Measurements from ENCODE around the gene KIFC3. TPM values are rescaled to one million over a fixed set of nuclear protein-coding genes. Genes with fewer than 3 reads are reported as not detected.
A peak's percentile ranks its signal among the peaks of the same experiment; 100 is the strongest.

The KIFC3 gene
- total RNA-seq, 6 donors from 2014 or later: 82.6 to 340 (median 110) TPM

DNA sequence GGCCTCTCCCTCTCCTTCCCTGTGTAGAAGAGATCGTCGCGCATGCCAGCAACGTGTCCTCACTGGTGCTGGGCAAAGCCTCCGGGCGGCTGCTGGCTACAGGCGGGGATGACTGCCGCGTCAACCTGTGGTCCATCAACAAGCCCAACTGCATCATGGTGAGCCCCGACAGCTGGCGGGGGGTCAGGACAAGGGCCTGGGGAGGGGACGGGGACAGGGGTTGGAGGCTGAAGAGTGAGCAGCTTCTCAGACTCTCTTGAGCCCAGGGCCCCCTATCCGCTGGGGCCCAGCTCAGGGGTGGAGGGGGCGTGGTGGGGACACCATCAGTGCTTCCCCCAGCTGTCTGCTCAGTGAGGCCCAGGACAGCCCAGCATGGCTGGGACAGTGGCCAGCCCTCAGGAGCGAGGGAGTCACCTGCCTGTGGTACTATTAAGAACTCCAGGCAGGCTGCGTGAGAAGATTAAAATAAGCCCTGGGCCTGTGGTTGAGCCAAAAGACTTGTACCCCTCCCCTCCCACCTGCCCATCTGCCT is 60.6 kb downstream of the KIFC3 start:
- Histone ChIP-seq H3K4me3 (no peak overlapping the region), H3K27ac (no peak overlapping the region), H3K4me1 (peaks cover 4 to 6% (median 5%) of the 10 kb centered on the region in 4 donors), H3K27me3 (no peaks in the 10 kb centered on the region), H3K36me3 (peaks cover 0 to 28% (median 8%) of the 10 kb centered on the region in 4 donors), H3K9me3 (no peaks in the 10 kb centered on the region)
- WGBS, 2 donors: 93 to 96% methylated on average over 10 to 16 of the region's 16 CpGs
- ATAC-seq (ENCODE audit: low FRiP score in 2 of 2): no peak
- peak in 1 of 2 donors; percentile 71 for DNase-seq
- TF ChIP-seq, protein P1, sequence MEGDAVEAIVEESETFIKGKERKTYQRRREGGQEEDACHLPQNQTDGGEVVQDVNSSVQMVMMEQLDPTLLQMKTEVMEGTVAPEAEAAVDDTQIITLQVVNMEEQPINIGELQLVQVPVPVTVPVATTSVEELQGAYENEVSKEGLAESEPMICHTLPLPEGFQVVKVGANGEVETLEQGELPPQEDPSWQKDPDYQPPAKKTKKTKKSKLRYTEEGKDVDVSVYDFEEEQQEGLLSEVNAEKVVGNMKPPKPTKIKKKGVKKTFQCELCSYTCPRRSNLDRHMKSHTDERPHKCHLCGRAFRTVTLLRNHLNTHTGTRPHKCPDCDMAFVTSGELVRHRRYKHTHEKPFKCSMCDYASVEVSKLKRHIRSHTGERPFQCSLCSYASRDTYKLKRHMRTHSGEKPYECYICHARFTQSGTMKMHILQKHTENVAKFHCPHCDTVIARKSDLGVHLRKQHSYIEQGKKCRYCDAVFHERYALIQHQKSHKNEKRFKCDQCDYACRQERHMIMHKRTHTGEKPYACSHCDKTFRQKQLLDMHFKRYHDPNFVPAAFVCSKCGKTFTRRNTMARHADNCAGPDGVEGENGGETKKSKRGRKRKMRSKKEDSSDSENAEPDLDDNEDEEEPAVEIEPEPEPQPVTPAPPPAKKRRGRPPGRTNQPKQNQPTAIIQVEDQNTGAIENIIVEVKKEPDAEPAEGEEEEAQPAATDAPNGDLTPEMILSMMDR (IDR thresholded peaks at IDR 0.05): no peak

DNA sequence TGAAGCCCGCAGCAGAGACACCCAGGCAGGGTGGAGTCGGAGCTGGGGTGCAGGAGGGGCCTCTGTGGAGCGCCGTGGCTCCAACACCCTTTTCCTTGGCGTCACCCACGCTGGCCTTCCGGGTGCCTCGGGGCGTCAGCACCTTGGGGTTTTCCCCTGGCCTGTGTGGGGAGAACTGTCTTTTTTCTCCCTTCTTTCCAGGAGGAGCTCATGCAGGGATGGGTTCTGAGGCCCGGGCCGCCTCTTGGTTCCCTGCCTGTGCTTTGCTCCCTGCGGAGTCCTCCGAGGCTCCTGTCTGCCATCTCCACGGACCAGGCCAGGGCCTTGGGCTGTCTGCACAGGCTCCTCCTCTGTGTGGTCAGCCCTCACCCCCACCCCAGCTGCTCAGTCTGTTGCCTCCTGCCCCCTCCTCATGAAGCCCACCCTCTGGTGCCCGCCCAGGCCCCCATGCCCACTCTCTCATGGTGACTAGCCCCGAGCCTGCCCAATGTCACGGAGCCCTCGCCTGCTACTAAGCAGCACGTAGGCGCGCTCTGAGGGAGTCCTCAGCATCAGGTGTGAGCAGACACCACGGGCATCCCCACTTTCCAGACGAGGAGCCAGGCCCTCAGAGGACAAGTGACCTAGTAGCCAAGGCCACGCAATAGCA is 61.7 kb downstream of the KIFC3 start:
- TF ChIP-seq EP300 (IDR thresholded peaks at IDR 0.05) (no peak), POLR2AphosphoS5 (IDR thresholded peaks at IDR 0.05) (no peak), POLR2A (IDR thresholded peaks at IDR 0.05) (no peak)
- TF ChIP-seq, protein P1 (IDR thresholded peaks at IDR 0.05): no peak
- Histone ChIP-seq H3K4me3 (no peak overlapping the region), H3K27me3 (no peaks in the 10 kb centered on the region), H3K4me1 (peaks cover 13 to 16% (median 14%) of the 10 kb centered on the region in 4 donors), H3K36me3 (peaks cover 0 to 28% (median 6%) of the 10 kb centered on the region in 4 donors), H3K9me3 (no peaks in the 10 kb centered on the region), H3K27ac (no peak overlapping the region)
- ATAC-seq (ENCODE audit: low FRiP score in 2 of 2) (no peak), DNase-seq (peak in 1 of 2 donors; percentile 61)
- WGBS, 2 donors: 93 to 95% methylated on average over 17 to 24 of the region's 24 CpGs

DNA sequence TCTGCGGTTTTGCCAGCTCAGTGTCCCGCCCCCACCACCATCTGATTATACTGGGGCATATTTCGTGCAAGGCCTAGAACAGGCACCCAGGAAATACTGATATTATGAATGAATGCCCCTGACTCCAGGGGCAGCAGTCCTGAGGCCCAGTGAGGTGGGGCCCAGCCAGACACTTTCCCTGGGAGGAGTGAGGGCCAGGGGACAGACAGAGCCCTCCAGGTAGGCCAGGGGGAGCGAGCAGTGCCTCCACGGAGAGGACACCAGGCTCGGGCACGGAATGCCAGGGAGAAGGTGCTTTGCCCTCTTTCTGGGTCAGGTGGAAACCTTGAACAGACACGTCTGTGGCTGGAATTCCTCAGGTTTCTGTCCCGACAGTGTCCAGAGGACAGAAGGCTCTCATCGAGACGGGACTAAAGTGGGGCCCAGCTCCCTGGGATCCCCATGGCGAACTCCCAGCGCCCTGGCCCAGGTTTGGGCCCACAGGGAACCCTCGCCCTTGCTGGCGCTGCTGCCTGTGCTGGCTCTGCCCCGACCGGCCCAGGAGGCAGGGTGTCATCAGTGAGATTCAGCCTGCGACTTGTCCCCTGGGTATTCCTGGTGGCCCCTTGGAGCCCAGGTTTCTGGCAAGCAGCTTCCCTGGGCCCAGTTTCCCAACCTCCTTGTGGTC is 62.4 kb downstream of the KIFC3 start:
- TF ChIP-seq EP300 (IDR thresholded peaks at IDR 0.05): no peak
- TF ChIP-seq POLR2AphosphoS5 (IDR thresholded peaks at IDR 0.05): no peak
- TF ChIP-seq, protein P1 (IDR thresholded peaks at IDR 0.05): no peak
- no peak for TF ChIP-seq POLR2A (IDR thresholded peaks at IDR 0.05)
- H3K4me3 ChIP-seq: no peak overlapping the region
- no peak overlapping the region for H3K27ac ChIP-seq
- peaks cover 13 to 18% (median 14%) of the 10 kb centered on the region in 4 donors for H3K4me1 ChIP-seq
- ATAC-seq (ENCODE audit: low FRiP score in 2 of 2) (no peak), DNase-seq (peak in 1 of 2 donors; percentile 74)
- H3K9me3 ChIP-seq: no peaks in the 10 kb centered on the region
- H3K27me3 ChIP-seq: no peaks in the 10 kb centered on the region
- H3K36me3 ChIP-seq: peaks cover 0 to 26% (median 6%) of the 10 kb centered on the region in 4 donors
- WGBS, 2 donors: 80 to 91% methylated on average over 3 to 18 of the region's 18 CpGs

DNA sequence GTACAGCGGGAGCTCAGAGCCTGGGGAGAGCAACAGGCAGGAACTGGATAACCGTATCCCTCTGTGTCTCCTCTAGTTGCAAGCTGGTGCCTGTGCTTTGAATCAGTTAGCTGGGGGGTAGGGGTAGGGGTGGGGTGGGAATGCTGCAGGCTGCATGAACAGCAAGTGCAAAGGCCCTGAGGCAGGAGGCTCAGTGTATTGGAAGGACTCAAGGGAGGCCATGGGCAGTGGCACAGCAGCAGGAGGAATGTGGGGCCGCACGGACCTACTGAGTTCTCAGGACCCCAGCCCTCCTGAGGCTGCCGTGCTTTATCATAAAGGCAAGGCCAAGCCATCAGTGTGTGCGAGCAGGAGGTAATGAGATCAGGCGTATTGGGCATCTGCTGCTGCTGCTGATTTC is 63.4 kb downstream of the KIFC3 start:
- no peak for ATAC-seq (ENCODE audit: low FRiP score in 2 of 2)
- no peak overlapping the region for H3K27ac ChIP-seq
- H3K4me3 ChIP-seq: no peak overlapping the region
- no peak for DNase-seq
- 96 to 100% methylated on average over 2 to 7 of the region's 7 CpGs for WGBS, 2 donors
- no peaks in the 10 kb centered on the region for H3K27me3 ChIP-seq
- H3K36me3 ChIP-seq: peaks cover 0 to 19% (median 3%) of the 10 kb centered on the region in 4 donors
- TF ChIP-seq EP300 (IDR thresholded peaks at IDR 0.05): no peak
- TF ChIP-seq POLR2A (IDR thresholded peaks at IDR 0.05): no peak
- TF ChIP-seq POLR2AphosphoS5 (IDR thresholded peaks at IDR 0.05): no peak
- TF ChIP-seq, protein P1 (IDR thresholded peaks at IDR 0.05): no peak
- H3K4me1 ChIP-seq: peaks cover 13 to 25% (median 20%) of the 10 kb centered on the region in 4 donors
- no peaks in the 10 kb centered on the region for H3K9me3 ChIP-seq
